Astrocyte (in vitro differentiated cells and primary cell): Measurements from ENCODE around the gene CASP12.

Source experiments
- EZH2 ChIP-seq: IDR thresholded peaks from 2 replicates; pipeline ENCODE4 v1.6.1; 2012; ENCODE audit warnings: mild to moderate bottlenecking, low read length, inconsistent platforms; ENCODE audit not compliant: insufficient read depth
- TF ChIP-seq, protein P1 (sequence below): IDR thresholded peaks from 2 replicates; pipeline ENCODE4 v1.5.1; 2011; ENCODE audit warnings: low read depth, mild to moderate bottlenecking, inconsistent platforms, low read length, moderate library complexity; ENCODE audit not compliant: insufficient read depth

DNA sequence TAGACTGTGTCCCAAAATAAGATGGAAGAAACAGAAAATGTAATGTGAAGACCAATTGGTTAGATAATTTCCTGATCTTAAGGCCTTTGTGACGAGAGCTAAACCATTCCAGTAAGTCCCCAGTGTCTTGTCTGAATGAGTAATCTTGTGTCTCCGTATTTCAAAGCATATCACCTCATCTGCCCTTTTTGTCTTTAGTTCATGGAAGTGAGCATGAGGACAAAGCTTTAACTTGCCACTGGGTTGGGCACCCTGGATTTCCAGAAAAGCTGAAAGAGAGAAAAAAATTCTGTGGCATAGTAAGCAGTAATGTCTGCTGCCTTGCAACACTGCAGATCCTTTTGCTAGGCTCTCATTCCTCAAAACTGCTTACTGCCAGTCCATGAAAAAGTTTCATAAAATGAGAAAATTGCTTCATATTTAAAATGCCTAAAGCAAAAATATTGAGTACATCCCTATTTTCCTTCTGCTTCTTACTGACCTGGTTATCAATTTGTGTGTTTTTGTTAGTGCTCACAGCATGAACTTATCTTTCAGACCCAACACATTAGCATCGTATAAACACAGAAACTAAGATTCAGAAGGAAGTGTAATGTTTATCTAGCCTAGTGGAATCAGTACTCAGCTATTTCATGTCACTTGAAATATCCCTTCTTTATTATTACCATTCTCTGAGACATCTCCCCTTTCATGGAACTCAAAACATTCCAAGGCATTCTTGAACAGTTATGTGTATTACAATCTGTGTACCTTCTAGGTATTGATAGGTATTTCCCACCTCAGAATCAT lies 5.3 kb downstream of the CASP12 start:
- TF ChIP-seq, protein P1, sequence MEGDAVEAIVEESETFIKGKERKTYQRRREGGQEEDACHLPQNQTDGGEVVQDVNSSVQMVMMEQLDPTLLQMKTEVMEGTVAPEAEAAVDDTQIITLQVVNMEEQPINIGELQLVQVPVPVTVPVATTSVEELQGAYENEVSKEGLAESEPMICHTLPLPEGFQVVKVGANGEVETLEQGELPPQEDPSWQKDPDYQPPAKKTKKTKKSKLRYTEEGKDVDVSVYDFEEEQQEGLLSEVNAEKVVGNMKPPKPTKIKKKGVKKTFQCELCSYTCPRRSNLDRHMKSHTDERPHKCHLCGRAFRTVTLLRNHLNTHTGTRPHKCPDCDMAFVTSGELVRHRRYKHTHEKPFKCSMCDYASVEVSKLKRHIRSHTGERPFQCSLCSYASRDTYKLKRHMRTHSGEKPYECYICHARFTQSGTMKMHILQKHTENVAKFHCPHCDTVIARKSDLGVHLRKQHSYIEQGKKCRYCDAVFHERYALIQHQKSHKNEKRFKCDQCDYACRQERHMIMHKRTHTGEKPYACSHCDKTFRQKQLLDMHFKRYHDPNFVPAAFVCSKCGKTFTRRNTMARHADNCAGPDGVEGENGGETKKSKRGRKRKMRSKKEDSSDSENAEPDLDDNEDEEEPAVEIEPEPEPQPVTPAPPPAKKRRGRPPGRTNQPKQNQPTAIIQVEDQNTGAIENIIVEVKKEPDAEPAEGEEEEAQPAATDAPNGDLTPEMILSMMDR = no peak
- TF ChIP-seq EZH2 = no peak
